K562 (cell line): Measurements from ENCODE around the gene EYA3. TPM values are rescaled to one million over a fixed set of nuclear protein-coding genes. Genes with fewer than 3 reads are reported as not detected.
A peak's percentile ranks its signal among the peaks of the same experiment; 100 is the strongest.

ENCODE experiments used
- ASH1L ChIP-seq: fragments of 450-650 bp; IDR thresholded peaks from 2 replicates; pipeline ENCODE4 v1.6.1; 2018; ENCODE audit warnings: borderline replicate concordance, mild to moderate bottlenecking, low read depth; ENCODE audit not compliant: partially characterized antibody
- CHD2 ChIP-seq: IDR thresholded peaks from 2 replicates; pipeline ENCODE4 v1.6.1; 2011; ENCODE audit warnings: low read depth, low read length
- HDAC6 ChIP-seq: IDR thresholded peaks from 2 replicates; pipeline ENCODE4 v1.6.1; 2012; ENCODE audit warnings: low read depth, mild to moderate bottlenecking, control low read depth, inconsistent platforms, low read length, moderate library complexity
- POLR2A ChIP-seq: fragments of 450-650 bp; conservative IDR thresholded peaks from 2 replicates; pipeline ENCODE4 v1.6.1; 2016
- SMAD4 ChIP-seq: fragments of 250-450 bp; sonication (Bioruptor Pico); conservative IDR thresholded peaks from 2 replicates; pipeline ENCODE4 v1.8.0; 2021; ENCODE audit warnings: inconsistent platforms, mild to moderate bottlenecking, moderate library complexity
- SREBF1 ChIP-seq: fragments of 150-350 bp; IDR thresholded peaks from 2 replicates; pipeline ENCODE4 v1.6.1; 2014; ENCODE audit warnings: antibody characterized with exemption, low read depth, low read length, borderline replicate concordance
- TRIM24 ChIP-seq, 2 experiments: fragments of 450-650 bp; IDR thresholded peaks; 2 replicates each; pipeline ENCODE4 v1.6.1; 2016
- ZBTB1 ChIP-seq: sonication (generic); formaldehyde crosslinking; IDR thresholded peaks from 2 replicates; pipeline ENCODE4 v1.8.1; 2023; ENCODE audit warnings: missing genetic modification reagents, low read depth, mild to moderate bottlenecking, borderline replicate concordance
- ZNF551 ChIP-seq: fragments of 250-450 bp; sonication (Bioruptor Pico); IDR thresholded peaks from 2 replicates; pipeline ENCODE4 v1.5.0; 2021; ENCODE audit warnings: mild to moderate bottlenecking, moderate library complexity
- ZNF644 ChIP-seq: fragments of 200-800 bp; sonication (Bioruptor generic); IDR thresholded peaks from 2 replicates; pipeline ENCODE4 v1.6.1; 2016; ENCODE audit warnings: low read depth, missing genetic modification characterization, missing compliant biosample characterization
- polyA plus RNA-seq, 8 experiments: library from polyadenylated mRNA; depleted of rRNA in 4 of 8; stranded (reverse) in 5 of 8; unstranded in 3 of 8; fragments of >200 nt; fragmentation: Nextera tagmentation in 2 of 8; fragmentation: Illumina TruSeq in 1 of 8; extraction: Ambion mirVana in 2 of 8; extraction: Trizol in 1 of 8; gene quantifications; 2 replicates each; pipeline versions ENCODE4 v1.2.1 to v1.2.3, GENCODE V29; 2011 to 2014; ENCODE audit warnings: inconsistent platforms in 1 of 8, missing spikeins in 1 of 8
- total RNA-seq, 7 experiments: library from RNA; depleted of rRNA in 6 of 7; stranded (reverse); fragments of >200 nt in 6 of 7; fragmentation: Illumina TruSeq in 2 of 7; extraction: Trizol in 2 of 7; gene quantifications; 2 replicates each; pipeline versions ENCODE4 v1.2.1 to v1.2.3, GENCODE V29; 2011 to 2021; ENCODE audit warnings: low replicate concordance in 1 of 7
- TF ChIP-seq, protein P1 (sequence below): fragments of 450-650 bp; formaldehyde crosslinking; IDR thresholded peaks from 2 replicates; pipeline ENCODE4 v1.4.0; 2020; ENCODE audit warnings: mild to moderate bottlenecking, moderate library complexity
- TF ChIP-seq, protein P2 (sequence below): fragments of 450-650 bp; IDR thresholded peaks from 2 replicates; pipeline ENCODE4 v1.6.1; 2017; ENCODE audit warnings: antibody characterized with exemption, mild to moderate bottlenecking
- TF ChIP-seq, protein P3 (sequence below): sonication (generic); formaldehyde crosslinking; IDR thresholded peaks from 2 replicates; pipeline ENCODE4 v1.8.0; 2023; ENCODE audit warnings: mild to moderate bottlenecking, missing genetic modification reagents
- TF ChIP-seq, protein P4 (sequence below), 2 experiments: fragments of 450-650 bp; IDR thresholded peaks; 2 replicates each; pipeline ENCODE4 v1.6.1; 2018; ENCODE audit warnings: mild to moderate bottlenecking in 2 of 2, low read depth in 1 of 2; ENCODE audit not compliant: partially characterized antibody in 2 of 2
- TF ChIP-seq, protein P5 (sequence below): IDR thresholded peaks from 2 replicates; pipeline ENCODE4 v1.6.1; 2011; ENCODE audit not compliant: insufficient read length; ENCODE audit errors: extremely low read depth

The EYA3 gene
- total and polyA plus RNA-seq, 9 of the 15 experiments (the other 6 are each of a cell fraction or from before 2014, with no cell fraction given): 21.7 to 64.0 (median 43.6) TPM

DNA sequence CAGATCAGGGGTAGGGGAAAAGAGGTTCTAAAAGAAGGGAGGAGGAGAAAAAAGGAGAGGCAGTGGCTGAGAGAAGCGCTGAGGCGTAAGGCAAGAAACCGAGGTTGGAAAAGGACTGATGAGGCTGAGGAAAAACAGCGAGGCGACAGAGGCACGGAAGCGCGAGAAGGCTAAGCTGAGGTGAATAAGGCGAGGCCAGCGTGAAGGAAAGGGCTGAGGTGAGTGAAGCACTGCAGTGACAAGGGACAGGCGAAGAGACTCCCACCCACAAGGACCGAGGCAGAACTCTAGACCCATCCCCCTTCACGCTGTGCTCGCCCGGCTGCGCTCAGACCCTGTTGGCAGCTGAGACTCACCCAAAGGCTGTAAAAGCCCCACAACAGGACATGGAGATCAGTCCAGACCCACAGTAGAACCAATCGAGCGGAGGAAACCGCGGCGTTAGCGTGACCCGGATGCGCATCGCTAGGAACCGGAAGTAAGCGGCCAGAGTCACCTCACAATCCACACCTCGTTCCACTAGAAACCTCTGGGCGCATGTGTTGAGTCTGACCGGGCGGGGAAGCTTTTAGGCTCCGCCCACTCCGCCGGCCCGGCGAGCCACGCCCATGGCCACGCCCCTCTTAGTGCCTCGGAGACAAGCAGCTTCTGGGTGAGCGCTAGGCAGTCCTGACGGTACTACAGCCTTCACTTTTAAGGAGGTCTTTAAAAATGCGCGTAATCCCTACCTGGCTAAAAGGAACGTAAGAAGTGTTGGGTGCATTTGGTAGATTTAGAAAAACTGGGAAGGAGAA is at the start of gene EYA3 (continued):
- TF ChIP-seq SREBF1 (peak; percentile 88), ZNF551 (CRISPR knock-in tag) (no peak), CHD2 (no peak; the same call in 1 of the 2 replicates), ZNF644 (tag) (no peak), HDAC6 (0 out of 2 replicates have a peak, but pooled peaks have one; percentile 32), TRIM24 (IDR thresholded peaks at IDR 0.05) (0 out of 4 replicates have a peak, but pooled peaks have one; percentile 22 to 47), POLR2A (peak; percentile 97), SMAD4 (CRISPR knock-in tag) (no peak), ZBTB1 (CRISPR knock-in tag) (0 out of 2 replicates have a peak, but pooled peaks have one; percentile 64), ASH1L (peak; percentile 53)
- TF ChIP-seq, protein P1, sequence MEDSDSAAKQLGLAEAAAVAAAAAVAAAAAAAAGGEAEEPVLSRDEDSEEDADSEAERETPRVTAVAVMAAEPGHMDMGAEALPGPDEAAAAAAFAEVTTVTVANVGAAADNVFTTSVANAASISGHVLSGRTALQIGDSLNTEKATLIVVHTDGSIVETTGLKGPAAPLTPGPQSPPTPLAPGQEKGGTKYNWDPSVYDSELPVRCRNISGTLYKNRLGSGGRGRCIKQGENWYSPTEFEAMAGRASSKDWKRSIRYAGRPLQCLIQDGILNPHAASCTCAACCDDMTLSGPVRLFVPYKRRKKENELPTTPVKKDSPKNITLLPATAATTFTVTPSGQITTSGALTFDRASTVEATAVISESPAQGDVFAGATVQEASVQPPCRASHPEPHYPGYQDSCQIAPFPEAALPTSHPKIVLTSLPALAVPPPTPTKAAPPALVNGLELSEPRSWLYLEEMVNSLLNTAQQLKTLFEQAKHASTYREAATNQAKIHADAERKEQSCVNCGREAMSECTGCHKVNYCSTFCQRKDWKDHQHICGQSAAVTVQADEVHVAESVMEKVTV (CRISPR knock-in tag): no peak
- TF ChIP-seq, protein P2, sequence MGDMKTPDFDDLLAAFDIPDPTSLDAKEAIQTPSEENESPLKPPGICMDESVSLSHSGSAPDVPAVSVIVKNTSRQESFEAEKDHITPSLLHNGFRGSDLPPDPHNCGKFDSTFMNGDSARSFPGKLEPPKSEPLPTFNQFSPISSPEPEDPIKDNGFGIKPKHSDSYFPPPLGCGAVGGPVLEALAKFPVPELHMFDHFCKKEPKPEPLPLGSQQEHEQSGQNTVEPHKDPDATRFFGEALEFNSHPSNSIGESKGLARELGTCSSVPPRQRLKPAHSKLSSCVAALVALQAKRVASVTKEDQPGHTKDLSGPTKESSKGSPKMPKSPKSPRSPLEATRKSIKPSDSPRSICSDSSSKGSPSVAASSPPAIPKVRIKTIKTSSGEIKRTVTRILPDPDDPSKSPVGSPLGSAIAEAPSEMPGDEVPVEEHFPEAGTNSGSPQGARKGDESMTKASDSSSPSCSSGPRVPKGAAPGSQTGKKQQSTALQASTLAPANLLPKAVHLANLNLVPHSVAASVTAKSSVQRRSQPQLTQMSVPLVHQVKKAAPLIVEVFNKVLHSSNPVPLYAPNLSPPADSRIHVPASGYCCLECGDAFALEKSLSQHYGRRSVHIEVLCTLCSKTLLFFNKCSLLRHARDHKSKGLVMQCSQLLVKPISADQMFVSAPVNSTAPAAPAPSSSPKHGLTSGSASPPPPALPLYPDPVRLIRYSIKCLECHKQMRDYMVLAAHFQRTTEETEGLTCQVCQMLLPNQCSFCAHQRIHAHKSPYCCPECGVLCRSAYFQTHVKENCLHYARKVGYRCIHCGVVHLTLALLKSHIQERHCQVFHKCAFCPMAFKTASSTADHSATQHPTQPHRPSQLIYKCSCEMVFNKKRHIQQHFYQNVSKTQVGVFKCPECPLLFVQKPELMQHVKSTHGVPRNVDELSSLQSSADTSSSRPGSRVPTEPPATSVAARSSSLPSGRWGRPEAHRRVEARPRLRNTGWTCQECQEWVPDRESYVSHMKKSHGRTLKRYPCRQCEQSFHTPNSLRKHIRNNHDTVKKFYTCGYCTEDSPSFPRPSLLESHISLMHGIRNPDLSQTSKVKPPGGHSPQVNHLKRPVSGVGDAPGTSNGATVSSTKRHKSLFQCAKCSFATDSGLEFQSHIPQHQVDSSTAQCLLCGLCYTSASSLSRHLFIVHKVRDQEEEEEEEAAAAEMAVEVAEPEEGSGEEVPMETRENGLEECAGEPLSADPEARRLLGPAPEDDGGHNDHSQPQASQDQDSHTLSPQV: no peak
- TF ChIP-seq, protein P3, sequence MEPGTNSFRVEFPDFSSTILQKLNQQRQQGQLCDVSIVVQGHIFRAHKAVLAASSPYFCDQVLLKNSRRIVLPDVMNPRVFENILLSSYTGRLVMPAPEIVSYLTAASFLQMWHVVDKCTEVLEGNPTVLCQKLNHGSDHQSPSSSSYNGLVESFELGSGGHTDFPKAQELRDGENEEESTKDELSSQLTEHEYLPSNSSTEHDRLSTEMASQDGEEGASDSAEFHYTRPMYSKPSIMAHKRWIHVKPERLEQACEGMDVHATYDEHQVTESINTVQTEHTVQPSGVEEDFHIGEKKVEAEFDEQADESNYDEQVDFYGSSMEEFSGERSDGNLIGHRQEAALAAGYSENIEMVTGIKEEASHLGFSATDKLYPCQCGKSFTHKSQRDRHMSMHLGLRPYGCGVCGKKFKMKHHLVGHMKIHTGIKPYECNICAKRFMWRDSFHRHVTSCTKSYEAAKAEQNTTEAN (CRISPR knock-in tag): no peak
- TF ChIP-seq, protein P4, sequence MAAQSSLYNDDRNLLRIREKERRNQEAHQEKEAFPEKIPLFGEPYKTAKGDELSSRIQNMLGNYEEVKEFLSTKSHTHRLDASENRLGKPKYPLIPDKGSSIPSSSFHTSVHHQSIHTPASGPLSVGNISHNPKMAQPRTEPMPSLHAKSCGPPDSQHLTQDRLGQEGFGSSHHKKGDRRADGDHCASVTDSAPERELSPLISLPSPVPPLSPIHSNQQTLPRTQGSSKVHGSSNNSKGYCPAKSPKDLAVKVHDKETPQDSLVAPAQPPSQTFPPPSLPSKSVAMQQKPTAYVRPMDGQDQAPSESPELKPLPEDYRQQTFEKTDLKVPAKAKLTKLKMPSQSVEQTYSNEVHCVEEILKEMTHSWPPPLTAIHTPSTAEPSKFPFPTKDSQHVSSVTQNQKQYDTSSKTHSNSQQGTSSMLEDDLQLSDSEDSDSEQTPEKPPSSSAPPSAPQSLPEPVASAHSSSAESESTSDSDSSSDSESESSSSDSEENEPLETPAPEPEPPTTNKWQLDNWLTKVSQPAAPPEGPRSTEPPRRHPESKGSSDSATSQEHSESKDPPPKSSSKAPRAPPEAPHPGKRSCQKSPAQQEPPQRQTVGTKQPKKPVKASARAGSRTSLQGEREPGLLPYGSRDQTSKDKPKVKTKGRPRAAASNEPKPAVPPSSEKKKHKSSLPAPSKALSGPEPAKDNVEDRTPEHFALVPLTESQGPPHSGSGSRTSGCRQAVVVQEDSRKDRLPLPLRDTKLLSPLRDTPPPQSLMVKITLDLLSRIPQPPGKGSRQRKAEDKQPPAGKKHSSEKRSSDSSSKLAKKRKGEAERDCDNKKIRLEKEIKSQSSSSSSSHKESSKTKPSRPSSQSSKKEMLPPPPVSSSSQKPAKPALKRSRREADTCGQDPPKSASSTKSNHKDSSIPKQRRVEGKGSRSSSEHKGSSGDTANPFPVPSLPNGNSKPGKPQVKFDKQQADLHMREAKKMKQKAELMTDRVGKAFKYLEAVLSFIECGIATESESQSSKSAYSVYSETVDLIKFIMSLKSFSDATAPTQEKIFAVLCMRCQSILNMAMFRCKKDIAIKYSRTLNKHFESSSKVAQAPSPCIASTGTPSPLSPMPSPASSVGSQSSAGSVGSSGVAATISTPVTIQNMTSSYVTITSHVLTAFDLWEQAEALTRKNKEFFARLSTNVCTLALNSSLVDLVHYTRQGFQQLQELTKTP (IDR thresholded peaks at IDR 0.05; ENCODE audit: low read depth in 1 of 2, partially characterized antibody in 2 of 2): peak; percentile 63 to 87
- TF ChIP-seq, protein P5, sequence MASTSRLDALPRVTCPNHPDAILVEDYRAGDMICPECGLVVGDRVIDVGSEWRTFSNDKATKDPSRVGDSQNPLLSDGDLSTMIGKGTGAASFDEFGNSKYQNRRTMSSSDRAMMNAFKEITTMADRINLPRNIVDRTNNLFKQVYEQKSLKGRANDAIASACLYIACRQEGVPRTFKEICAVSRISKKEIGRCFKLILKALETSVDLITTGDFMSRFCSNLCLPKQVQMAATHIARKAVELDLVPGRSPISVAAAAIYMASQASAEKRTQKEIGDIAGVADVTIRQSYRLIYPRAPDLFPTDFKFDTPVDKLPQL: no peak
